Stimulated activated CD4-positive, alpha-beta T cell treated with anti-CD3 and anti-CD28 coated beads, Interleukin-4, amount 100 ng/mL, for 1 hour (primary cell): Measurements from ENCODE around the gene RASA1.
"Not testable (repeated sequence)": the region's sequence is repeated elsewhere in the genome, so short reads cannot be mapped to it uniquely, and the experiment has no call there.

ENCODE experiments used
- DNase-seq: peaks from one replicate; pipeline ENCODE4 v3.0.0-alpha.2; 2020

RASA1 gene

DNA sequence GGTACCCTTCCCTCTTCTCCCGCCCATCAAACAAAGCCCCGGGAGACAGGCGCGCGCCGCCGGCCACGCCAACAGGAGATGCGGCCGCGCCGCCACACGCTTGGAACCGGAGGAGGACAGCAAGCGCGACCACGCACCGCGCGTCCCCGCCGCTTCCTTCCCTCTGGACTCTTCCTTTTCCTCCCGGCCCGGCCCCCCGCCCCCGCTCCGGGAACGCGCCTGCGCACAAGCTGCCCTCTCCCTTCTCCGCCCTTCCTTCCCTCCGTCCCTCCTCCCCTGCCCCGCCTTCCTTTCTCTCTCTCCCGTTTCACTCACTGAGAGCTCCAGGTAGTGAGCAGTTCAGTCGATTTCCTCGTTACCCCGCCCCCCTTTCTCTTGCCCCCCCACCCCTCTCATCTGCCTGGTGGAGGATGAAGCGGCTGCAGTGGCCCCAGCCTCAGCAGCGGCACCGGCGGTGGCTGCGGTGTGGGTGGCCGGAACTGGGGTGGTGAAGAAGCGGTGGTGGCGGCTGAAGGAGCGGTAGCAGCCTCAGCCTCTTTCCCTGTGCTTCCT lies at the start of gene RASA1:
RASA1 (plus strand) TSS at position 310 of the 552 bp plus-strand sequence. CDS start 569 bp downstream, outside the sequence.
- DNase-seq: peak; percentile 84

DNA sequence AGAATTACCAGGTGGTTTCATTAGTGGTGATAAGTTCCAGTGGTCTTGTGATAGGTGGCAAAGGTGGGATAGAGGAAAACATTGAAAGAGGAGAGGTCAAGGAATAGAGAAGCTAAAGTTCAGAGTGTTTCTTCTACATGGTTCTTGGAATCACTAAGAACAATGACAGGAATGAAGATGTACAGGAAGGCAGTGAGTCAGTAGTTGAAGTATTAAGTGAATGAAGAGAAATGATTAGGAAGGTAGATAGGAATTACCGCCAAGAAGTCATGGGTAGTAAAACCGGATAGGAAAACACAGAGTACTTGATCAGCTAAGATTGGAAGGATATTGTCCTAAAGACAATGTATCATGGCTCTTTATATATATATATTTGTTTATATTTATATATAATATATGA lies 37.9 kb upstream of the RASA1 start:
- DNase-seq: no peak

DNA sequence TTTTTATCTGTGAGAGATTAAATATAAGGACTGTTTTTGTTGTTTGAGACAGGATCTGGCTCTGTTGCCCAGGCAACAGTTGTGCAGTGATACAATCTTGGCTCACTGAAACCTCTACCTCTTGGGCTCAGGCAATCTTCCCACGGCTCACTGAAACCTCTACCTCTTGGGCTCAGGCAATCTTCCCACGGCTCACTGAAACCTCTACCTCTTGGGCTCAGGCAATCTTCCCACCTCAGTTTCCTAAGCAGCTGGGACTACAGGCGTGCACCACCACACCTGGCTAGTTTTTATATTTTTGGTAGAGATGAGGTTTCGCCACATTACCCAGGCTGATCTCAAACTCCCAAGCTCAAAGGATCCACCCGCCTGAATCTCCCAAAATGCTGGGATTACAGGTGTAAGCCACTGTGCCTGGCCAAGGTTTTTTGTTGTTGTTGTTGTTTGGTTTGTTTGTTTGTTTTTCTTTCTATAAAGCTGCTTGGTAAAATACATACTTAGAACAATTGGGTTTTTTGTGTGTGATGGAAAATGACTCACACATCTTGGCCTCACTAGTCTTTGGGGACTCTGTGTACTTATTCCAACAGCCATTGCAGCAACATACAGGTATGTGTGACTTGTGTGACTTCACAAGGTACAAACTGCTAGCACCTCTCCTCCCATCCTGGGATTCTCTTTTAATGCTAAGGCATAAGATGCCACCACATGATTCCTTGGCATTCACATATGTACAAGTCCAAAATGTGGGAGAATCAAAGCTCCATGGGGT lies 36.5 kb upstream of the RASA1 start:
- DNase-seq: no peak

DNA sequence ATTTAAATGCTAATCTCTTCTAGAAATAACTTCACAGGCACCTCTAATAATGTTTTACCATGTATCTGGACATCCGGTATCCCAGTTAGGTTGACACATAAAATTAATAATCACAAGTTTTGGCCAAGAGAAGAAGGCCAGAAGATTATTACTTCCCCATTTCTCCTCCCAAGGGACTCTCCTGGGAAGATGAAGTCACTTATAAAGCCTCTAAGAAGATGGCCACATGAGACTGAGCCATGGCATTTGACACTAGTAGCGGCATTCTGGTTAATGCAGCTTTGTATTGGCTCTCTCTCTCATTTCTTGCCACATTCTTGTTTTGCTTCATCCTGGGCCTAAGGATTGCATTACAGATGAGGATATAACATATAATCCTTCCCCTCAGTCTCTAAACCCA lies 34.5 kb upstream of the RASA1 start:
- DNase-seq: no peak

GRCh38 chr5:87241555-87241954 lies 26.1 kb upstream of the RASA1 start:
- DNase-seq: no peak

DNA sequence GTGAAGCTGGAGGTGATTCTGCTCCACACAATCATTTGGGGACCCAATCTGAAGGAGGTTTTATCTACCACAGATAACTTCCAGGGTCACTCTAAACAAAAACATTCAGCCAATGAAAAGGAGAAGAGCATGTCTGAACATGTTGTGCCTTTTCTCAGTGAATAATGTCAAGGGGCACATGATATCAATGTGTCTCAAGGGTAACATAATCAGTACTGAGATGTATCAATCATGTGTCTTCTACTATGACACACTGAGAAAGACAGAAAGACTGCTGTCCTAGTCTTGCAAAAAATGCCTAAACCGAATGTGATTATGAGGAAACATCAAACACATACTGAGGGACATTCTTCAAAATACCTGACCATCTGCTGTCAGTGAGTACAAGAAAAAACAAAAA lies 25.4 kb upstream of the RASA1 start:
- DNase-seq: no peak

GRCh38 chr5:87243161-87243844 lies 24.4 kb upstream of the RASA1 start:
- DNase-seq: no peak

- no peak for DNase-seq
Measured at GRCh38 chr5:87245451-87245850, 22.2 kb upstream of the RASA1 start.

- DNase-seq: no peak
Measured at GRCh38 chr5:87246061-87246460, 21.6 kb upstream of the RASA1 start.

DNA sequence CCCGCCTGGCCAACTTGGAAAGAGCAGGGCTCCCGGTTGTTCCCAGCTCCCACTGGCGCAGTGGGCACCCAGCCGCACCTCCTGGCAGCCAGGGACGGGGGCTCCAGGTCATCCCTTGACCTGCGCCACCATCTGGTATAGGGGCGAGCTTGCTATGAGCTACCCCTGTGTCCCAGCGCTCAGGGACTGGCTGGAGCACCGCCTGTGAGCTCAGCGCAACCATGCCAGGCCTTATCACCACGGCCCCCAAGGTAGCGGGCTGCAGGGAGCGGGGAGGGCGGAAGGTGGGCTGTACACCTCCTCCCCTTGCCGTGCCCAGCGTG lies 15.4 kb upstream of the RASA1 start:
- DNase-seq: no peak

DNA sequence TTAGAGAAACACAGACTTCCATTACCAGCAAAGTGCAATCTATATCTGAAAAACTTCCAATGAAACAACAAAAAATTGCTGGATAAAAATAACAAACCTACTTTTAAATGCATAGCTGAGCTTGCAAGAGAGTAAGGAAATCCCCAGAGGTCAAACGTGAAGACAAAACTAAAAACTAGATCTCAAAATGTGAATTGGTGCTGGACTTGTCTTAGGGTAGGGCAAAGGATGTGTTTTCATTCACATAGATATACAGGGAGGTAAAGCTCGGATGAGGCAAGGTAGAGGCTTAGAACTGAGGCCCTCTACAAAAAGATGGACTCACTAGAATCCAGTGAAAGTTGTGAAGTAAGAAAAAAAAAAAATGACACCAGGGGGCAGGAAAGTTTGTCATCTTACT lies 13.6 kb upstream of the RASA1 start:
- no peak for DNase-seq

DNA sequence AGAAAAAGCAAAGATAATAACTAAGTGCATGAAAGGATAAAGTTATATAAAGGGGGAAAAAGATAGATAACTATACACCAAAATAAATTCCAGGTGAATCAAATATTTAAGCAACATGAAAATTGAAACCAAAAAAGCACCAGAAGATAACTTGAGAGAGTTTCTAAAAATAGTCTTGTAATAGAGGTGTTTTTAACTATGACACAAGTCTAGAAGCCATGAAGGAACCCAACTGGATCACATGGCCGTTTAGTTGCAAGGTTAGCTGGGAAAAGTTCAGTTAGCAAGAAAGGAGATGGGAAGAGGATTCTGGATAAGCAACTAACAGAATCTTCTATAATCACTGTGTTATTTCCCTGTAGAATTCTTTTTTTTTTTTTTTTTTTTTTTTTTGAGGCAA lies 9.2 kb upstream of the RASA1 start:
- DNase-seq: no peak

DNA sequence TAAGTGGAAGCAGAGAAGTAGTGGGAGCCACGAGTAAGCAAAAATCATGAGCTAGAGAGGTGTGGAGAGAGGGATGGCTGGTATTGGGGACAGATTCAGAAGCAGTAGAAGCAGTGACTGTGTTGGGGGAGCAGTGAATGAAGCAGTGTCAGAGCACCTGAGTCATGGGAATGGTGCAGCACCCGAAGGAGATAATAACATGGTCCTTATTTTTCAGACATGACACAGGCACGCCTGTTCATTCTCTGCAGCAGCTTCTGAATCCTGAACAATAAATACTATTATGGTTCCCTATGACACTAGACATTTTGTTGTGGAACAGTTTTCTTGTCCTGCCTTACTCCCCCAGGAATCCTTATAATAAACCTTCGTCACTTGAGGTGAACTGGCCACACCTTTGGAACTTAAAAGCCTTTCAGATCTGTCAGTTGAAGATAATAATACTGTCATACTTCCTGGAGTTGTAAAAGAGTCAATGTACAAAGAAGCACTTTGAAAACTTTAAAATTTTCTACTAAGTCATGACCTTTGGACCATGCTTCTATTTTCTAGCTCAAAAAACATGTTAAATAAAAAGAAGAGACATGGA lies 7.0 kb upstream of the RASA1 start:
- DNase-seq: no peak

- DNase-seq: no peak
Measured at GRCh38 chr5:87263498-87263897, 4.2 kb upstream of the RASA1 start.

DNA sequence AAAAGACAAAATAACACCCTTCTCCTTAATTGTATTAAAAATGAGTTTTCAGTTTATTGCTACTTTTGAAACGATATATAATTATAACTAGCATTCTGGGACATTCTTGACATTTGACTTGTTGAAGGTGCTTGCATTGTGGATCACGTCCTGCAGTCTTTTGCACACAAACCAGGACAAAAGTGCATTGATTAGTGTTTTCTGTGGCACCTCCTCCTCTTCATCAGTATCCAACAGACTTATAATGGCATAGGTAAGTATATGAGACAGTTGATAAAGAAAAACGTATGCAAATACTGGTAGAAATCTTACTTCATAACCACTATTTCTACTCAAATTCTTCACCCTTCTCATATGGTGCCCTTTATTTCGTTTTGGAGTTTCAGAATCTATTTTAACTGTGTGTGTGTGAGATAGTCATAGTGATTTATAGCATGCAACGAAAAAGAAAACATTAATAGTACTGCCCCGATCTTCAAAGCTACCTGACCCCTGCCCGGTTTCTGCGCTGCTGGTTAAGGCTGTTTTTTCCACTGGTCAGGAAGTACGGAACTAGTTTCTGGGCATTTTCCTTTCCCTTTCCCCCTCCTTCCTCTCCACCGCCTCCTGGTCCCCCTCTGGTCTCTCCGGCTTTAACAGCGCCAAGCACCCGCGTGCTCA lies 639 bp upstream of the RASA1 start:
- DNase-seq: no peak

- DNase-seq: peak; percentile 72
Measured at GRCh38 chr5:87268126-87268969, 665 bp downstream of the RASA1 start.

DNA sequence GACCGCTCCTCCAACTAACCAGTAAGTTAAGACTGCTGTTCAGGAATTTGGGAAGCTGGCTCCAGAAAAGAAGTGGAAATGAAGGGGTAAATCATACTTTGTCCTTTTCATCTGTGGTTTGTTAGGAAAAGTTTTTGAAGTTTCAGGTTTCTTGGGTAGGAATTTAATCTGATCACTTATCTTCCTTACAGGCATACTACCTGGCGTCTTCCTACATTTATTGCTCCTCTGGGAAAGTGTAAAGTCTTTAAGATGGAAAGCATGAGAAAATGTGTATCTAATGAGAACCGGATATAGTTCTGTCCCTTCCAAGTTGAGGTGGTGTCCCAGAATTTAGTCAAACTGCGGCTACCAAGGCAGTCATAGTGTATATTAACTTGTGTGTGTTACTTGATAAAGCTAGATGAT lies 1.3 kb downstream of the RASA1 start:
- DNase-seq: no peak

DNA sequence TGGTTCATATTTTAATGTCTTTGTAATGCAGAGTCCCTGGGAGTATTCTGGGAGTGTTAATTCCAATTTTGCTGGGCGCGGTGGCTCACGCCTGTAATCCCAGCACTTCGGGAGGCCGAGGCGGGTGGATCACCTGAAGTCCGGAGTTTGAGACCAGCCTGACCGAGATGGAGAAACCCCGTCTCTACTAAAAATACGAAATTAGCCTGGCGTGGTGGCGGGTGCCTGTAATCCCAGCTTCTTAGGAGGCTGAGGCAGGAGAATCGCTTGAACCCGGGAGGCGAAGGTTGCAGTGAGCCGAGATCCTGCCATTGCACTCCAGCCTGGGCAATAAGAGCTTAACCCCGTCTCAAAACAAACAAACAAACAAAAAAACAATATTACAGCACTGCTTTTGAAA lies 3.2 kb downstream of the RASA1 start:
- DNase-seq: not testable (repeated sequence)

- DNase-seq: no peak
Measured at GRCh38 chr5:87276655-87277054, 9.0 kb downstream of the RASA1 start.

GRCh38 chr5:87277279-87277835 lies 9.7 kb downstream of the RASA1 start:
- DNase-seq: no peak

- no peak for DNase-seq
Measured at GRCh38 chr5:87278590-87279100, 11.0 kb downstream of the RASA1 start.

- no peak for DNase-seq
Measured at GRCh38 chr5:87282269-87282668, 14.6 kb downstream of the RASA1 start.
